Stimulated activated naive CD8-positive, alpha-beta T cell treated with anti-CD3 and anti-CD28 coated beads, Interleukin-15, amount 100 ng/mL, for 72 hours (primary cell): Measurements from ENCODE around the gene TYW3.
A peak's percentile ranks its signal among the peaks of the same experiment; 100 is the strongest.
"Not testable (repeated sequence)": the region's sequence is repeated elsewhere in the genome, so short reads cannot be mapped to it uniquely, and the experiment has no call there.

Source experiments
- ATAC-seq: fragments of 150-1000 bp; cut with Tn5 transposase; 2 replicates; pipeline ENCODE4 v1.10.0; 2021; ENCODE audit warnings: mild to moderate bottlenecking, moderate library complexity
- DNase-seq, 2 donors: peaks; one replicate each; pipeline ENCODE4 v3.0.0; 2021 to 2022
- H3K27ac Mint-ChIP-seq, 2 donors: one replicate each; pipeline ENCODE4 v1.8.0; 2022; ENCODE audit warnings: mild to moderate bottlenecking in 2 of 2, mixed read lengths in 2 of 2, moderate library complexity in 2 of 2
- H3K27me3 Mint-ChIP-seq: one replicate; pipeline ENCODE4 v1.8.0; 2022; ENCODE audit warnings: mixed read lengths
- H3K4me1 Mint-ChIP-seq: one replicate; pipeline ENCODE4 v1.8.0; 2022; ENCODE audit warnings: mild to moderate bottlenecking, mixed read lengths
- H3K4me3 Mint-ChIP-seq, 2 donors: one replicate each; pipeline ENCODE4 v1.8.0; 2022; ENCODE audit warnings: mild to moderate bottlenecking in 2 of 2, mixed read lengths in 2 of 2, moderate library complexity in 1 of 2
- H3K9me3 Mint-ChIP-seq, 2 donors: one replicate each; pipeline ENCODE4 v1.8.0; 2022; ENCODE audit warnings: mixed read lengths in 2 of 2

Gene TYW3

GRCh38 chr1:74716822-74717221 lies 16.1 kb upstream of the TYW3 start:
- Mint-ChIP-seq H3K4me1 (no peaks in the 10 kb centered on the region), H3K4me3 (no peak overlapping the region), H3K9me3 (no peaks in the 10 kb centered on the region), H3K27ac (no peak overlapping the region), H3K27me3 (no peaks in the 10 kb centered on the region)
- ATAC-seq (no peak), DNase-seq (no peak)

DNA sequence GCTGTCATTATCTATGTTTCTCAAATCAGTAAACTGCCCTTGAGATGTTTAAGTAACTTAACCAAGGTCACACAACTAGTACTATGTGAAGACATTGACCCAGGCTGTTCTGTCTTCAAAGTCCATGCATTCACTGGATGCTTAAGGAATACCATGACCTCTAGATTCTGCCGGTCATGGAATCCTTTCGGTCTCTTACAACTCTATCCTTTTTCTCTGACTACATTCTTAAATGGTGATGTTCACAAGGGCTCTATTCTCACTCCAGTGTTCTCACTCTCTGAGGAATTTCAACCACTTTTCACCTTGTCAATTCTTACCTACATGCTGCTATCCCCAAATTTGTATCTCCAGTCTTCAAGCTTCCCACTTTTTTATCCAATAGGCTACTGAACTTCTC lies 15.3 kb upstream of the TYW3 start:
- DNase-seq (no peak), ATAC-seq (no peak)
- Mint-ChIP-seq H3K27ac (no peak overlapping the region), H3K27me3 (no peaks in the 10 kb centered on the region), H3K4me3 (no peak overlapping the region), H3K4me1 (no peaks in the 10 kb centered on the region), H3K9me3 (no peaks in the 10 kb centered on the region)

- DNase-seq, result no peak
- no peaks in the 10 kb centered on the region for H3K27me3 Mint-ChIP-seq
- no peak overlapping the region for H3K4me3 Mint-ChIP-seq
- no peak overlapping the region for H3K27ac Mint-ChIP-seq
- no peak for ATAC-seq
- H3K4me1 Mint-ChIP-seq, result peaks cover 24% of the 10 kb centered on the region
- peaks cover 11 to 12% of the 10 kb centered on the region in 2 donors for H3K9me3 Mint-ChIP-seq
Measured at GRCh38 chr1:74726063-74726462, 6.9 kb upstream of the TYW3 start.

DNA sequence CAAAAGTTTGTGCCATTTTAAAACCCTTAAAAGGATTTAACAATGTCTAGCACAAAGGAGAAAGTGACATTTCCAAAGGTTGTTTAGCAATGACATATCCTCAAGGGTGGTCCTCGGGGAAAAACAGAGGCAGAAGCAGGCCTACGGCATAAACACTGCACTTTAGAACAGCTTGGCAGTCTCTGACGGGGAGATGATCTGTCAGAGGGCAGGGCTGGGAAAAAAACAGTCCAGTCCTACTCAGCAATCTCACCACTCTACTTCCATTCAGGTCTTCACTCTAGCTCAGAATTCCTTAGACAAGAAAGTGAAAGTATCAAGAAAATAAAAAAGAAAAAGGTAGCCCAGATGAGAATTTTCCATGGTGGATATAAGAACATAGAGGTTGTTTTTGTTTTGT lies 4.2 kb upstream of the TYW3 start:
- H3K27me3 Mint-ChIP-seq, result no peaks in the 10 kb centered on the region
- H3K27ac Mint-ChIP-seq, result no peak overlapping the region
- H3K9me3 Mint-ChIP-seq, result peaks cover 11 to 12% of the 10 kb centered on the region in 2 donors
- H3K4me3 Mint-ChIP-seq, result no peak overlapping the region
- no peak for DNase-seq
- ATAC-seq, result no peak
- peaks cover 33% of the 10 kb centered on the region for H3K4me1 Mint-ChIP-seq

GRCh38 chr1:74729741-74730478 lies 3.0 kb upstream of the TYW3 start:
- ATAC-seq (no peak), DNase-seq (no peak)
- peaks cover 8 to 9% of the 10 kb centered on the region in 2 donors for H3K9me3 Mint-ChIP-seq
- no peak overlapping the region for H3K27ac Mint-ChIP-seq
- H3K27me3 Mint-ChIP-seq, result no peaks in the 10 kb centered on the region
- H3K4me3 Mint-ChIP-seq, result no peak overlapping the region
- peaks cover 42% of the 10 kb centered on the region for H3K4me1 Mint-ChIP-seq

DNA sequence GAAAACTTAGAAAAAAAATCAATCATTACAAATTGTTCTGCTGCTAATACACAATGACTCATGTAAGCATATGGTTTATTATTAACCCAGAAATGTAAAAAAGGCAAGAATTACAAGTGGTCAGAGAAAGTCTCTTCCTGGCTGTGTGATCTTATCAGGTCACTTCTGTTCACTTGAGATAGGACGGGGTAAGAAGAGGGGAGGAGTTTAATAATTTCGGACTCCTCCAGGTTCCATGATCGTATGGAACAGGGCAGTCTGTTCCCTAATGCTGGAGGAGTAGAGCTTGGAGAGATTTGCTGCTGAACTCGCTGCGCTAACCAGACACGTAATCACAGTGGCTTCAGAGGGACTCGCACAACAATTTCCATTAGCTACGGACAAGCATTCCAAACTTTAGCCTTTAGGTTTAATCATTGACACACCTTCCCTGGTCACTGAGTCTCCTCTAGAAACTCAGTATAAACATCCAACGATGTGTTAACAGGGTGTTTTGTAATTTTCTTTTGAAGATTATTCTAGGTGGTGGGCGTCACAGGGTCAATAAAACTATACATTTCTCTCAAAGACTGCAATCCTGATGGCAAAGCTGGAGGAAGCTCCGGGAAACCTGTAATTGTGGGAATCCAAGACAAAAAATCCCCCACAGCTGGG lies 1.4 kb upstream of the TYW3 start:
- Mint-ChIP-seq H3K27ac (peak overlapping the region in 1 of 2 donors; percentile 37), H3K4me1 (peaks cover 48% of the 10 kb centered on the region), H3K27me3 (no peaks in the 10 kb centered on the region), H3K9me3 (no peaks in the 10 kb centered on the region), H3K4me3 (peak overlapping the region; percentile 45 to 48)
- no peak for ATAC-seq
- no peak for DNase-seq

- peak; percentile 56 for ATAC-seq
- not testable (repeated sequence) for H3K9me3 Mint-ChIP-seq, H3K27me3 Mint-ChIP-seq
- Mint-ChIP-seq H3K4me3 (peak overlapping the region; percentile 86 to 89), H3K4me1 (peaks cover 48% of the 10 kb centered on the region), H3K27ac (peak overlapping the region; percentile 96 to 97)
- DNase-seq, result peak; percentile 32 to 51
Measured at GRCh38 chr1:74732071-74732946, 643 bp upstream of the TYW3 start.

GRCh38 chr1:74733604-74734484 lies 892 bp downstream of the TYW3 start:
- H3K27ac Mint-ChIP-seq, result peak overlapping the region; percentile 96 to 97

GRCh38 chr1:74737333-74737732 lies 4.4 kb downstream of the TYW3 start:
- no peaks in the 10 kb centered on the region for H3K27me3 Mint-ChIP-seq
- ATAC-seq (no peak), DNase-seq (no peak)
- H3K4me1 Mint-ChIP-seq, result peaks cover 16% of the 10 kb centered on the region
- H3K9me3 Mint-ChIP-seq, result peaks cover 5 to 10% of the 10 kb centered on the region in 2 donors
- no peak overlapping the region for H3K4me3 Mint-ChIP-seq
- no peak overlapping the region for H3K27ac Mint-ChIP-seq

More at GRCh38 chr1:74733604-74734484, 892 bp downstream of the TYW3 start:
- peaks cover 42% of the 10 kb centered on the region for H3K4me1 Mint-ChIP-seq
- peak overlapping the region; percentile 86 to 89 for H3K4me3 Mint-ChIP-seq
- DNase-seq (peak; percentile 38 to 42), ATAC-seq (peak; percentile 58)
- H3K27me3 Mint-ChIP-seq, result no peaks in the 10 kb centered on the region
- no peaks in the 10 kb centered on the region for H3K9me3 Mint-ChIP-seq

GRCh38 chr1:74740307-74740980 lies 7.5 kb downstream of the TYW3 start:
- not testable (repeated sequence) for DNase-seq, H3K27ac Mint-ChIP-seq, H3K4me1 Mint-ChIP-seq, H3K4me3 Mint-ChIP-seq, H3K27me3 Mint-ChIP-seq, ATAC-seq
- H3K9me3 Mint-ChIP-seq, result peaks cover 5 to 17% of the 10 kb centered on the region in 2 donors

GRCh38 chr1:74745247-74745646 lies 12.3 kb downstream of the TYW3 start:
- DNase-seq, H3K27me3 Mint-ChIP-seq, H3K4me3 Mint-ChIP-seq, H3K4me1 Mint-ChIP-seq, H3K9me3 Mint-ChIP-seq, ATAC-seq, H3K27ac Mint-ChIP-seq: not testable (repeated sequence)

DNA sequence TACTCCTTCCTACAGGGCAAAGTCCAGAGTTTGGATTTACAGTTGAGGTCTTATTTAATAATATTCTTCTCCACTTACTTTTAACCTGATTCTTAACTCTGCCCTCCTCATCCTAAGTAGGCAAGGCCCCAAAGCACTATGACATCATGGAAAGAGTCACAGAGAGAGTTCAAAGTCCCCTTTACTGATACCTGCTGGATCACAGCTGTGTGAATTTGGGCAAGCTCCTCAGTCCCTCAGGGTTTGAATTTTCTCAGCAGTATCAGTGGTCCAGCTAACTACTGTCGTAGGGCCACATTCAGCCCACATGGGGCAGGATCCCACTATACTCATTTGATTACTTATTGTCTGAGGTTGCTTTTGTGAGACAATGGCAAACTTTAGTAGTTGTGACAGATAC lies 16.0 kb downstream of the TYW3 start:
- H3K4me3 Mint-ChIP-seq, result no peak overlapping the region
- H3K4me1 Mint-ChIP-seq, result no peaks in the 10 kb centered on the region
- ATAC-seq (no peak), DNase-seq (no peak)
- H3K27ac Mint-ChIP-seq, result peak overlapping the region in 1 of 2 donors; percentile 34
- H3K27me3 Mint-ChIP-seq, result no peaks in the 10 kb centered on the region
- H3K9me3 Mint-ChIP-seq, result peaks cover 0 to 6% of the 10 kb centered on the region in 2 donors

DNA sequence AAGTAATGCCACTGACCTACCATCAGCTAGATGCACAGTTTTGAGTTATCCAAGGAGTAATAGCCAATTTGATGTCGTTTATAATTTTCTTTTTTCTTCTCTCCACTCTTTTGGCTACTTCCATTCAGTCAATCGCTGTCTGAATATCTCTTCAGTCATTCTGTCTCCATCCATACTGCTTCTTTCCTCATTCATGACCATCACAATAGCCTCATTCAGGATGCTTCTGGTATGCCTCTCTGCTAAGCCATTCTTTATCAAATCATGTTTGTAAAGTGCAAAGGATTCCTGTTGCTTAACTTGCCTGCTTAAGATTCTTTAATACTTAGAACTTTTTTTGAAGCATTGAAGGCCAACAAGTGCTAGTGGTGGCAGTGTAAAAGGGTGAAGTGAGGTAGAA lies 20.2 kb downstream of the TYW3 start:
- Mint-ChIP-seq H3K4me3 (no peak overlapping the region), H3K4me1 (no peaks in the 10 kb centered on the region), H3K27me3 (no peaks in the 10 kb centered on the region), H3K9me3 (peaks cover 4 to 29% of the 10 kb centered on the region in 2 donors), H3K27ac (no peak overlapping the region)
- DNase-seq, result no peak
- ATAC-seq, result no peak

GRCh38 chr1:74755475-74755874 lies 22.5 kb downstream of the TYW3 start:
- H3K4me3 Mint-ChIP-seq, result no peak overlapping the region
- no peaks in the 10 kb centered on the region for H3K27me3 Mint-ChIP-seq

More at GRCh38 chr1:74755475-74755874, 22.5 kb downstream of the TYW3 start:
- DNase-seq (no peak), ATAC-seq (no peak)
- H3K9me3 Mint-ChIP-seq, result peaks cover 4 to 31% of the 10 kb centered on the region in 2 donors
- H3K27ac Mint-ChIP-seq, result no peak overlapping the region
- H3K4me1 Mint-ChIP-seq, result no peaks in the 10 kb centered on the region
